Thoracic aorta (tissue), 2 donors: Measurements from ENCODE around the gene SH2D3A. TPM values are rescaled to one million over a fixed set of nuclear protein-coding genes. Genes with fewer than 3 reads are reported as not detected.

Experiments
- ATAC-seq: fragments of 150-250 bp; one replicate; pipeline ENCODE4 v1.8.0; 2017; ENCODE audit warnings: low read depth; ENCODE audit not compliant: insufficient number of reproducible peaks, low FRiP score
- DNase-seq: peaks from one replicate; pipeline ENCODE4 v3.0.0-alpha.2; 2020; ENCODE audit warnings: low spot score
- H3K27ac ChIP-seq, 2 donors: fragments of 200-600 bp; sonication (generic); 1 replicate in 1 of 2; 2 replicates in 1 of 2; pipeline ENCODE4 v1.5.1; 2016; ENCODE audit warnings: mild to moderate bottlenecking in 2 of 2, moderate library complexity in 2 of 2
- H3K27me3 ChIP-seq: fragments of 200-600 bp; sonication (generic); replicated peaks from 2 replicates; pipeline ENCODE4 v1.6.0; 2016; ENCODE audit warnings: mild to moderate bottlenecking; ENCODE audit not compliant: insufficient read depth
- H3K36me3 ChIP-seq: fragments of 200-600 bp; sonication (generic); one replicate; pipeline ENCODE4 v1.5.1; 2016
- H3K4me1 ChIP-seq, 2 donors: fragments of 200-600 bp; sonication (generic); 1 replicate in 1 of 2; 2 replicates in 1 of 2; pipeline versions ENCODE4 v1.5.1 to v1.6.0; 2016; ENCODE audit warnings: low read depth in 2 of 2, mild to moderate bottlenecking in 1 of 2; ENCODE audit not compliant: control insufficient read depth in 1 of 2
- H3K4me3 ChIP-seq: fragments of 200-600 bp; sonication (generic); 2 replicates; pipeline ENCODE4 v1.5.1; 2016; ENCODE audit warnings: mild to moderate bottlenecking
- H3K9me3 ChIP-seq: fragments of 200-600 bp; sonication (generic); 2 replicates; pipeline ENCODE4 v1.5.1; 2016
- total RNA-seq, 2 donors: library from RNA; depleted of rRNA; stranded (reverse); fragments of >200 nt; gene quantifications; one replicate each; pipeline versions ENCODE4 v1.1.0 to v1.2.3, GENCODE V29; 2016
- TF ChIP-seq, protein P1 (sequence below): fragments of 200-600 bp; sonication (generic); IDR thresholded peaks from one replicate; pipeline ENCODE4 v1.5.1; 2019; ENCODE audit warnings: antibody characterized with exemption

The SH2D3A gene
- total RNA-seq, 2 donors from 2014 or later, result 0.68 to 7.1 TPM

DNA sequence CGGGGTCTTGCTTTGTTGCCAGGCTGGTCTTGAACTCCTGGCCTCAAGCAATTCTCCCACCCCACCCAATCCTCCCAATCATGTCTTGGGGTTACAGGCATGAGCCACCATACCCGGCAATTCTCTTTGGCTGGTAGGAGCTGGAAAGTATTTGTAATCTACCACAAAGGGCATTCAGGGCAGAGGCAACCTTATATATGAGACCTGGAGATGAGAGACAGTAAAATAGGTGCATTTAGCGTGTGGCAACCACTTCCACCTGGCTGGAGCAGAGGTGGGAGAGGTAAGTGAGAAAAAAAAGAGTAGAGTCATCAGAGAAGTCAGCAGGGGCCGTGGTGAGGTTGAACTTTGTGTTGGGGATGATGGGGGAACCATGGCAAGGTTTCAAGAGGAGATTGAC lies 42.0 kb upstream of the SH2D3A start:
- Histone ChIP-seq H3K9me3 (no peaks in the 10 kb centered on the region), H3K36me3 (no peaks in the 10 kb centered on the region), H3K4me3 (no peak overlapping the region), H3K27me3 (no peaks in the 10 kb centered on the region), H3K4me1 (no peaks in the 10 kb centered on the region), H3K27ac (no peak overlapping the region)
- TF ChIP-seq, protein P1, sequence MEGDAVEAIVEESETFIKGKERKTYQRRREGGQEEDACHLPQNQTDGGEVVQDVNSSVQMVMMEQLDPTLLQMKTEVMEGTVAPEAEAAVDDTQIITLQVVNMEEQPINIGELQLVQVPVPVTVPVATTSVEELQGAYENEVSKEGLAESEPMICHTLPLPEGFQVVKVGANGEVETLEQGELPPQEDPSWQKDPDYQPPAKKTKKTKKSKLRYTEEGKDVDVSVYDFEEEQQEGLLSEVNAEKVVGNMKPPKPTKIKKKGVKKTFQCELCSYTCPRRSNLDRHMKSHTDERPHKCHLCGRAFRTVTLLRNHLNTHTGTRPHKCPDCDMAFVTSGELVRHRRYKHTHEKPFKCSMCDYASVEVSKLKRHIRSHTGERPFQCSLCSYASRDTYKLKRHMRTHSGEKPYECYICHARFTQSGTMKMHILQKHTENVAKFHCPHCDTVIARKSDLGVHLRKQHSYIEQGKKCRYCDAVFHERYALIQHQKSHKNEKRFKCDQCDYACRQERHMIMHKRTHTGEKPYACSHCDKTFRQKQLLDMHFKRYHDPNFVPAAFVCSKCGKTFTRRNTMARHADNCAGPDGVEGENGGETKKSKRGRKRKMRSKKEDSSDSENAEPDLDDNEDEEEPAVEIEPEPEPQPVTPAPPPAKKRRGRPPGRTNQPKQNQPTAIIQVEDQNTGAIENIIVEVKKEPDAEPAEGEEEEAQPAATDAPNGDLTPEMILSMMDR, result no peak
- ATAC-seq (no peak), DNase-seq (no peak)

DNA sequence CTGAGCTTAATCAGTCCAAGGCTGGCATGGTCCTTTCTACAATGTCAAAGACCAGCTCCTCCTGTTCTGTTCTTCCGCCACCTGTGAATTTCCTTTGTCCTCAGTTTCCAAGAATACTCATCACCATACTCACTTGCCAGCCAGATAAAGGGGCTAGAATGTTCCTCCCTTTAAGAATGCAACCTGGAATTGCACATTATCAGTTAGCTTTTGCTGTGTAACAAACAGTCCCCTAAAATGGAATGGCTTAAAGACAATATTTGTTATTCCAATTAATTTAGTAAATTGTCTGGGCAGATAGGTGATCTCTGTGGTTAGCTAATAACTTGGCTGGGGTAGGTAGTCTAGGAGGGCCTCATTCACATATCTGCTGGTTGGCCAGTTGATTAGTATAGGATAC lies 41.3 kb upstream of the SH2D3A start:
- Histone ChIP-seq H3K4me3 (no peak overlapping the region), H3K27ac (no peak overlapping the region), H3K9me3 (no peaks in the 10 kb centered on the region), H3K4me1 (no peaks in the 10 kb centered on the region), H3K36me3 (no peaks in the 10 kb centered on the region), H3K27me3 (no peaks in the 10 kb centered on the region)
- DNase-seq (no peak), ATAC-seq (no peak)
- TF ChIP-seq, protein P1, result no peak

DNA sequence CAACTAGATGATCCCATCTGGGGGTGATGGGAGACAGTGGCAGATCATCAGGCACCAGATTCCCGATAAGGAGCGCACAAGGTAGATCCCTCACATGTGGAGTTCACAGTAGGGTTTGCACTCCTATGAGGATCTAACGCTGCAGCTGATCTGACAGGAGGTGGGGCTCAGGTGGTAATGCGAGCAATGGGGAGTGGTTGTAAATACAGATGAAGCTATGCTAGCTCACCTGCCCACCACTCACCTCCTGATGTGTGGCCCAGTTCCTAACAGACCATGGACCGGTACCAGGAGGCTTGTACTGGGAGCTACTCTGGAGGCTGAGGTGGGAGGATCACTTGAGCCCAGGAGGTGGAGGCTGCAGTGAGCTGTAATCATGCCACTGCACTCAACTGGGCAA lies 40.1 kb upstream of the SH2D3A start:
- TF ChIP-seq, protein P1, result no peak
- Histone ChIP-seq H3K9me3 (no peaks in the 10 kb centered on the region), H3K27ac (no peak overlapping the region)

DNA sequence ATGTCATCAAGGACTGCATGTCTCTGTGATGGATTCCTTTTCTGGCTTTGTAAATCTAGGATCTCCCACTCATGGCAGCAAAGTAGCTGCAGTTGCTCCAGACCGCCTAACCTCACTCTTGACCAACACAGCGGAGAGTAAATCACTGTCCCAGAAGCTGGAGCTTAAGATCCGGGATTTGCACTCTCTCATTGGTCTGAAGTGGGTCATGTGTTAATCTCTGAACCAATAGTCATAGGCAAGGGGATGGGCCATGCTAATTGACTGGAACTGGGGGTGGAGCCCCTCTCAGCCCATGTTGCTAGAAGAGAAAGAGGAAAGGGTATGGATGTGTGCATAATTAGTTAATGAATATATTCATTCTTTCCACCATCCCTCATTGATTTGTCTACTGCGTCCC lies 39.3 kb upstream of the SH2D3A start:
- H3K4me1 ChIP-seq, result peaks cover 0 to 4% of the 10 kb centered on the region in 2 donors
- no peaks in the 10 kb centered on the region for H3K36me3 ChIP-seq
- TF ChIP-seq, protein P1, result no peak
- no peaks in the 10 kb centered on the region for H3K27me3 ChIP-seq
- ATAC-seq (no peak), DNase-seq (no peak)
- H3K4me3 ChIP-seq, result no peak overlapping the region
- no peaks in the 10 kb centered on the region for H3K9me3 ChIP-seq
- H3K27ac ChIP-seq, result no peak overlapping the region

More for the DNA sequence above, 40.1 kb upstream of the SH2D3A start:
- H3K4me1 ChIP-seq, result no peaks in the 10 kb centered on the region
- no peaks in the 10 kb centered on the region for H3K36me3 ChIP-seq
- H3K4me3 ChIP-seq, result no peak overlapping the region
- H3K27me3 ChIP-seq, result no peaks in the 10 kb centered on the region
- no peak for ATAC-seq
- DNase-seq, result no peak

DNA sequence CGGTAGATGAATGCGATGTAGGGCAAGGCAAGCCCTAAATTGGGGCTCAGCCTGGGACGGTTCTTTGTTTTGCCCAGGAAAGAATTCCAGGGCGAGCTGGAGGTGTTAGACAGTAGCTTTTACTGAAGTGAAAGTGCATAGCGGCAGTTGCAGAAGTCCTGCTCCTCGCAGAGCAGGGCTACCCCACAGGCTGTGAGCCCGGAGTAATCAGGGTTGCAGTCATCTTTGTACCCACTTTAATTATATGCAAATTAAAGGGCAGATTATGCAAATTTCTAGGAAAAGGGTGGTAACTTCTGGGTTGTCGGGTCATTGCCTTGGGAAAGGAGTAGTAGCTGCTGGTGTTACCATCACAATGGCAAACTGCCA lies 35.8 kb upstream of the SH2D3A start:
- ATAC-seq (no peak), DNase-seq (no peak)
- H3K4me3 ChIP-seq, result peak overlapping the region; percentile 5
- no peaks in the 10 kb centered on the region for H3K27me3 ChIP-seq
- TF ChIP-seq, protein P1, result no peak
- H3K9me3 ChIP-seq, result no peaks in the 10 kb centered on the region
- H3K27ac ChIP-seq, result no peak overlapping the region
- H3K4me1 ChIP-seq, result peaks cover 4 to 23% of the 10 kb centered on the region in 2 donors
- H3K36me3 ChIP-seq, result no peaks in the 10 kb centered on the region
